ENCODE results near the gene ALG11. TPM values are rescaled to one million over a fixed set of nuclear protein-coding genes. Genes with fewer than 3 reads are reported as not detected.

ALG11 gene
- total and polyA plus RNA-seq, 2 donors (not counting 1 experiment from before 2014, with no cell fraction given), result 3.2 to 38.8 TPM

DNA sequence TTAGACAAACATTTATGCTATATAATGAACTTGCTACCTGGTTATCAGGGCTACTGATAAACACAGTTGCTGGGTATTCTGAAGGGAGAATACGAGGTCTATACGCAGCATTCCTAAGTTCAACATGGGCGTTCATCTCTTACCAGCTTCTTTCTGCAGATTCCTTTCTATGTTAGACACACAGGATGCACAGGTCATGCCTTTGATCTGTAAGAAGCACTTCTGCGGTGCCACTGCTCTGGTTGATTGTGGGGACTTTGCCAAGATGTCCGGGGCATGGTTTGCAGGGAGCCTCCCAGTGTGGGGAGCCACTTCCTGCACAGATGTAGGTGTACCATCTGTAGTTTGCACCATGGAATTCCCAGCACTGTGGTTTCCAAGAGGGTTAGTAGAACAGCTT is 41.8 kb upstream of the ALG11 start:
- WGBS (ENCODE audit: insufficient coverage), result 53% methylated on average over 4 of the region's 5 CpGs
- Histone ChIP-seq H4K20me1 (ENCODE audit: control insufficient read depth, insufficient read depth, low read length, poor library complexity, severe bottlenecking) (no peaks in the 10 kb centered on the region), H3K27ac (ENCODE audit: low read length in 2 of 2) (no peak overlapping the region), H3K36me3 (replicated peaks in 1 of 2; ENCODE audit: control extremely low read depth in 1 of 2, control insufficient read depth in 1 of 2, extremely low read depth in 1 of 2, insufficient read depth in 2 of 2, low read length in 1 of 2) (no peaks in the 10 kb centered on the region), H3K9ac (ENCODE audit: low read length) (no peak overlapping the region), H3K4me1 (ENCODE audit: control insufficient read depth in 2 of 2, insufficient read depth in 2 of 2, low read length in 2 of 2) (no peaks in the 10 kb centered on the region), H3K9me3 (ENCODE audit: control extremely low read depth in 1 of 3, control insufficient read depth in 2 of 3, insufficient read depth in 1 of 3, low read length in 2 of 3) (no peaks in the 10 kb centered on the region), H3K27me3 (replicated peaks in 1 of 4; ENCODE audit: control extremely low read depth in 1 of 4, control insufficient read depth in 3 of 4, insufficient read depth in 4 of 4, low read length in 3 of 4) (peaks cover 0 to 3% (median 0%) of the 10 kb centered on the region in 4 experiments), H3K4me2 (replicated peaks; ENCODE audit: low read depth, low read length, poor library complexity, severe bottlenecking) (no peak overlapping the region), H2AFZ (ENCODE audit: insufficient read depth, low read depth, low read length, poor library complexity, severe bottlenecking) (no peak overlapping the region), H3K79me2 (ENCODE audit: control insufficient read depth, insufficient read depth, low read length) (no peaks in the 10 kb centered on the region), H3K4me3 (ENCODE audit: control extremely low read depth in 1 of 5, extremely low read depth in 1 of 5, insufficient read depth in 1 of 5, low read depth in 2 of 5, low read length in 4 of 5) (no peak overlapping the region)
- TF ChIP-seq, protein P1, sequence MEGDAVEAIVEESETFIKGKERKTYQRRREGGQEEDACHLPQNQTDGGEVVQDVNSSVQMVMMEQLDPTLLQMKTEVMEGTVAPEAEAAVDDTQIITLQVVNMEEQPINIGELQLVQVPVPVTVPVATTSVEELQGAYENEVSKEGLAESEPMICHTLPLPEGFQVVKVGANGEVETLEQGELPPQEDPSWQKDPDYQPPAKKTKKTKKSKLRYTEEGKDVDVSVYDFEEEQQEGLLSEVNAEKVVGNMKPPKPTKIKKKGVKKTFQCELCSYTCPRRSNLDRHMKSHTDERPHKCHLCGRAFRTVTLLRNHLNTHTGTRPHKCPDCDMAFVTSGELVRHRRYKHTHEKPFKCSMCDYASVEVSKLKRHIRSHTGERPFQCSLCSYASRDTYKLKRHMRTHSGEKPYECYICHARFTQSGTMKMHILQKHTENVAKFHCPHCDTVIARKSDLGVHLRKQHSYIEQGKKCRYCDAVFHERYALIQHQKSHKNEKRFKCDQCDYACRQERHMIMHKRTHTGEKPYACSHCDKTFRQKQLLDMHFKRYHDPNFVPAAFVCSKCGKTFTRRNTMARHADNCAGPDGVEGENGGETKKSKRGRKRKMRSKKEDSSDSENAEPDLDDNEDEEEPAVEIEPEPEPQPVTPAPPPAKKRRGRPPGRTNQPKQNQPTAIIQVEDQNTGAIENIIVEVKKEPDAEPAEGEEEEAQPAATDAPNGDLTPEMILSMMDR (IDR thresholded peaks at IDR 0.05), result no peak
- no peak for TF ChIP-seq EZH2 (IDR thresholded peaks at IDR 0.05; ENCODE audit: borderline replicate concordance, insufficient read depth, low read depth, low read length, poor library complexity, severe bottlenecking)
- Mint-ChIP-seq H3K4me1 (no peaks in the 10 kb centered on the region), H3K27me3 (peaks cover 10% of the 10 kb centered on the region), H3K27ac (no peak overlapping the region), H3K9me3 (ENCODE audit: insufficient read depth) (no peaks in the 10 kb centered on the region), H3K4me3 (no peak overlapping the region)
- POLR2A ChIA-PET, result no interaction called here
- ATAC-seq (ENCODE audit: low read depth) (no peak), DNase-seq (no peak)
- intact Hi-C loops (cut with micrococcal nuclease), result no loop called here
- CTCF ChIA-PET, result no interaction called here

DNA sequence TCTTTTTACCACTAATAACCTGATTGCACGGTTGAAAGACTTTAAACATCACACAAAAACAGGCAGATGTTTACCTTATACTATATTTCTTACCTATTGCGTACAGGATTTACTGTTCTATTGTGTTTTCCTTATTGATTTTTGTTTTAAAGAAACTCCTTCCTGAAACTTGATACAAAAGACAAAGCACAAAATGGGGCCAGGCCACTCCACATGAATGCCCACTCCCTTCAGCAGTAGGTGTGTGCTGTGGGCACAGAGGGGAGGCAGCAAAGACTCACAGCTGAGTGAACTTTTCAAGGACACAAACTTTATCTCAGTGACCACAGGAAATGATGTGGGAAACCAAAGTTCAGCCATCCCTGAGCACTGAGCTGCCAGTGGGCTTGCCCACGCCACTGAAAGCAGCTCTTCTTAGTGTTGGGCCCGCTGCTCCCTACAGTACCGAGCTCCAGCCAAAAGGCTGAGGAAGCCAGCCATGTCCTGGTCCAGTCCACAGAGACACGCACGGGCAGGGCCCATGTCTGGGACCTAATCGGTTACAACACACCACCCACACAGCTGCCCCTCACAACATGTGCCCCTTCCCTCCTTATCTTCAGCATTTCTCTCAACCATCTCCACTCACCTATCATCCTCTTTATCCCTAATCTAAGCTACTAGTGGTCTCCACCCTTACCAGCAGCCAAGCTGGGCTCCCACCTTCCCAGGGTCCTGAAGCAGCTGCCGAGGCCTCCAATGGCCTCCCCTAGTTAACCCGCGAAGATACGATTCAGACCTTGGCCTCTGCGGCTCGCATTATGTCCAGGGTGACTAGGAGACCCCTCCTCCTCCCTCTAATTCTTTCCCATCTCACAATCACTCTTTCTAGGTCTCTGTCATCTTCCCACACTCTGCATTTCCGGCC is 40.4 kb upstream of the ALG11 start:
- no peak overlapping the region for H3K9ac ChIP-seq (ENCODE audit: low read length)
- WGBS (ENCODE audit: insufficient coverage), result 92% methylated on average over 13 of the region's 15 CpGs
- H3K4me3 Mint-ChIP-seq, result no peak overlapping the region

More for the DNA sequence above, 40.4 kb upstream of the ALG11 start:
- Histone ChIP-seq H3K36me3 (replicated peaks in 1 of 2; ENCODE audit: control extremely low read depth in 1 of 2, control insufficient read depth in 1 of 2, extremely low read depth in 1 of 2, insufficient read depth in 2 of 2, low read length in 1 of 2) (no peaks in the 10 kb centered on the region), H3K79me2 (ENCODE audit: control insufficient read depth, insufficient read depth, low read length) (no peaks in the 10 kb centered on the region), H3K27me3 (replicated peaks in 1 of 4; ENCODE audit: control extremely low read depth in 1 of 4, control insufficient read depth in 3 of 4, insufficient read depth in 4 of 4, low read length in 3 of 4) (peaks cover 0 to 3% (median 0%) of the 10 kb centered on the region in 4 experiments), H3K4me3 (ENCODE audit: control extremely low read depth in 1 of 5, extremely low read depth in 1 of 5, insufficient read depth in 1 of 5, low read depth in 2 of 5, low read length in 4 of 5) (no peak overlapping the region), H3K27ac (ENCODE audit: low read length in 2 of 2) (no peak overlapping the region), H2AFZ (ENCODE audit: insufficient read depth, low read depth, low read length, poor library complexity, severe bottlenecking) (no peak overlapping the region), H3K9me3 (ENCODE audit: control extremely low read depth in 1 of 3, control insufficient read depth in 2 of 3, insufficient read depth in 1 of 3, low read length in 2 of 3) (no peaks in the 10 kb centered on the region), H4K20me1 (ENCODE audit: control insufficient read depth, insufficient read depth, low read length, poor library complexity, severe bottlenecking) (no peaks in the 10 kb centered on the region), H3K4me1 (ENCODE audit: control insufficient read depth in 2 of 2, insufficient read depth in 2 of 2, low read length in 2 of 2) (no peaks in the 10 kb centered on the region), H3K4me2 (replicated peaks; ENCODE audit: low read depth, low read length, poor library complexity, severe bottlenecking) (no peak overlapping the region)
- intact Hi-C loops (cut with micrococcal nuclease), result no loop called here
- Mint-ChIP-seq H3K4me1 (no peaks in the 10 kb centered on the region), H3K27ac (no peak overlapping the region), H3K27me3 (peaks cover 7% of the 10 kb centered on the region), H3K9me3 (ENCODE audit: insufficient read depth) (no peaks in the 10 kb centered on the region)
- CTCF ChIA-PET, result no interaction called here
- DNase-seq (no peak), ATAC-seq (ENCODE audit: low read depth) (no peak)
- TF ChIP-seq, protein P1 (IDR thresholded peaks at IDR 0.05), result no peak
- no peak for TF ChIP-seq EZH2 (IDR thresholded peaks at IDR 0.05; ENCODE audit: borderline replicate concordance, insufficient read depth, low read depth, low read length, poor library complexity, severe bottlenecking)
- POLR2A ChIA-PET, result no interaction called here
